Activated T-cell treated with anti-CD3 and anti-CD28 coated beads, Interleukin-2, amount 50 U/mL, for 24 hours (primary cell): ENCODE measurements around the gene TOE1.

Experiments
- DNase-seq: peaks from one replicate; pipeline ENCODE4 v3.0.0-alpha.2; 2020
- H3K27ac Mint-ChIP-seq: 2 replicates; pipeline ENCODE4 v1.8.0; 2020; ENCODE audit warnings: mild to moderate bottlenecking, mixed read lengths
- H3K27me3 Mint-ChIP-seq: 2 replicates; pipeline ENCODE4 v1.8.0; 2020; ENCODE audit warnings: mixed read lengths
- H3K36me3 Mint-ChIP-seq: 2 replicates; pipeline ENCODE4 v1.8.0; 2020; ENCODE audit warnings: low read depth, mixed read lengths
- H3K4me1 Mint-ChIP-seq: 2 replicates; pipeline ENCODE4 v1.8.0; 2020; ENCODE audit warnings: low read depth, mixed read lengths
- H3K4me3 Mint-ChIP-seq: 2 replicates; pipeline ENCODE4 v1.8.0; 2020; ENCODE audit warnings: mild to moderate bottlenecking, moderate library complexity, mixed read lengths
- H3K9me3 Mint-ChIP-seq: 2 replicates; pipeline ENCODE4 v1.8.0; 2020; ENCODE audit warnings: mixed read lengths

TOE1 gene

DNA sequence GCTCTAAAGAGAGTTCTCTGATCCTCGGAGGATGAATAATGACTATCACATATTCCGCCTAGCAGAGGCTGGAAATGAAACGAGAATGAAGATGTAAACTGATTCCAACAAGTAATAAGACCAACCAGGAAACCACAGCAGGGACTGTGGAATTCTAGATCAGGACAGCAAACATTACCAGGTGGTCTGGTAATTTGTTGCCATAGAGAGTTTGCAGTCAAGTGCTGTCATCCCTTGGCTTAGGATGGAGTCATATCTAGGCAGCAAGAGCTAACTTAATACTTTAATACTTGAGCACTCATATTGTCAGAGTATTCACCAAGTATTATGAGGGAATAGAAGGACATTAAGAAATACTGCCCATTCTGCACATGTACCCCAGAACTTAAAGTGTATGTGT lies 45.3 kb downstream of the TOE1 start:
- H3K27ac Mint-ChIP-seq: no peak overlapping the region

DNA sequence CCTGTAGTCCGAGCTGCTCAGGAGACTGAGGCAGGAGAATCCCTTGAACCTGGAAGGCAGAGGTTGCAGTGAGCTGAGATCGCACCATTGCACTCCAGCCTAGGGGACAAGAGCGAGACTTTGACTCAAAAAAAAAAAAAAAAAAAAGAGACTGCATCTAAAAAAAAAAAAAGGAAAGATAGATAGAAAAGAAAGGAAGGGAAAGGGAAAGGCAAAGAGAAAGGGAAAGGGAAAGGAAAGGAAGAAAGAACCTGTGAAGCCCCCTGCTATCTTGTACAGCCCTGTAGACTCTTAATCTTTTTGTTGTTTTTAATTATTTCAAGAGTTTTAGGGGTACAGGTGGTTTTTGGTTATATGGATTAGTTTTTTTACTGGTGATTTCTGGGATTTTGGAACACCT lies 46.2 kb downstream of the TOE1 start:
- Mint-ChIP-seq H3K4me3 (no peak overlapping the region), H3K4me1 (no peaks in the 10 kb centered on the region), H3K27me3 (no peaks in the 10 kb centered on the region), H3K27ac (no peak overlapping the region), H3K9me3 (no peaks in the 10 kb centered on the region), H3K36me3 (no peaks in the 10 kb centered on the region)
- DNase-seq: no peak

More for the DNA sequence above, 45.3 kb downstream of the TOE1 start:
- Mint-ChIP-seq H3K27me3 (no peaks in the 10 kb centered on the region), H3K4me3 (no peak overlapping the region), H3K36me3 (no peaks in the 10 kb centered on the region), H3K9me3 (no peaks in the 10 kb centered on the region), H3K4me1 (no peaks in the 10 kb centered on the region)
- no peak for DNase-seq
